Activated CD4-positive, alpha-beta T cell treated with anti-CD3 and anti-CD28 coated beads, Interleukin-2, amount 50 U/mL, for 4 hours (primary cell): ENCODE measurements around the gene CDSN.
"Not testable (repeated sequence)": the region's sequence is repeated elsewhere in the genome, so short reads cannot be mapped to it uniquely, and the experiment has no call there.

Experiments used
- DNase-seq, 2 experiments: peaks; one replicate each; pipeline ENCODE4 v3.0.0-alpha.2; 2020

The CDSN gene

GRCh38 chr6:31120151-31120915, at the start of gene CDSN:
TSS of gene CDSN (minus strand) at chr6:31120446. CDS start at chr6:31120419, 27 bp downstream.
- DNase-seq = no peak

GRCh38 chr6:31169123-31169857, 49.0 kb upstream of the CDSN start:
- no peak for DNase-seq

GRCh38 chr6:31168606-31169005, 48.4 kb upstream of the CDSN start:
- no peak for DNase-seq

- DNase-seq = no peak
Observed at GRCh38 chr6:31165986-31166385, 45.7 kb upstream of the CDSN start.

GRCh38 chr6:31165064-31165832, 45.0 kb upstream of the CDSN start:
- DNase-seq = not testable (repeated sequence)

GRCh38 chr6:31164475-31165063, 44.3 kb upstream of the CDSN start:
- not testable (repeated sequence) for DNase-seq

- no peak for DNase-seq
Observed at GRCh38 chr6:31163922-31164321, 43.7 kb upstream of the CDSN start.

GRCh38 chr6:31162463-31163165, 42.4 kb upstream of the CDSN start:
- DNase-seq = no peak

- DNase-seq = no peak
Observed at GRCh38 chr6:31161216-31162126, 41.2 kb upstream of the CDSN start.

- no peak for DNase-seq
Observed at GRCh38 chr6:31158863-31159855, 38.9 kb upstream of the CDSN start.

GRCh38 chr6:31158140-31158862, 38.1 kb upstream of the CDSN start, which contains the start of gene TCF19:
TSS of gene TCF19 (plus strand) at chr6:31158589. CDS start at chr6:31159470, 881 bp downstream.
- DNase-seq = peak; percentile 99

GRCh38 chr6:31157513-31158139, 37.4 kb upstream of the CDSN start, which contains the start of gene CCHCR1:
TSS of gene CCHCR1 (minus strand) at chr6:31157802. CDS start at chr6:31157600, 202 bp downstream.
- DNase-seq = no peak

GRCh38 chr6:31156641-31157040, 36.4 kb upstream of the CDSN start:
- no peak for DNase-seq

- no peak for DNase-seq
Observed at GRCh38 chr6:31154436-31154835, 34.2 kb upstream of the CDSN start.

GRCh38 chr6:31152781-31153180, 32.5 kb upstream of the CDSN start:
- no peak for DNase-seq

- DNase-seq = no peak
Observed at GRCh38 chr6:31149827-31150447, 29.7 kb upstream of the CDSN start.

GRCh38 chr6:31145386-31145785, 25.1 kb upstream of the CDSN start:
- no peak for DNase-seq

- no peak for DNase-seq
Observed at GRCh38 chr6:31144970-31145340, 24.7 kb upstream of the CDSN start.
